ENCODE results near the gene PLSCR5. TPM values are rescaled to one million over a fixed set of nuclear protein-coding genes. Genes with fewer than 3 reads are reported as not detected.

PLSCR5 gene
- total and polyA plus RNA-seq, 2 donors (not counting 3 experiments of a cell fraction or from before 2014, with no cell fraction given) = not detected

DNA sequence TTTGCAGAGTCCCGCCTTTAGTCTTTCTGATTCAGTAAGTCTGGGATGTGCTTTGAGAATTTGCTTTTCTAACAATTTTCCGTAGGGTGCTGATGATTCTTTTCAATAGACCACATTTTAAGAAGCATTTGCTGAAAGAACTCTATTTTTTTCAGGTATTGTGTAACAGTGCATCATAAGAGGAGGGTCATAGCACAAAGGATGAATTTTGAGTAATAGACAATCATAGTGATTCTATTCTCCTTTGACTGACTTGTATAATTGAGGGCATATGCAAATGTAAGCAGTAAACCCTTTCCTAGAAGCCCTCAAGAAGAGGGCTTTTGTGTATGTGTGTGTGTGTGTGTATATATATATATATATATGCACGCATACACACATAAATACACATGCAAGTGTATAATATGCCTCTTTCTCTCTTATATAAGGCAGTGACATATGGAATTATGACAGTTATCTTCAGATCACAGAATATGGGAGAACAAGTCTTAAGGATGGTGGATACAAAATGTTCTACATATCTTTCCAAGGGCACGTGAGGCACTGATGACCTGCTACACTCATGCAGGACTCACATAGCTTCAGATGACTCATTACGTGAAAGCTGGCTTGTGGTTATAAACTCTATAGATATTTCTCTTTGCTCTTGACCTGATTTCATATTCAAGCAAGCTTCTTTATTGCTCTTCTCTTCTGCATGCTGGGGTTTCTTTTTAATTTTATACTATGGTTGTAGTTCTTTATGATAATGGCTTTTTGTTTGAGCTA lies 54.2 kb downstream of the PLSCR5 start:
- DNase-seq (ENCODE audit: low read depth, low spot score) = peak; percentile 26
- no TSS peak for BruUV-seq (replicated peaks)
- H3K27ac ChIP-seq (ENCODE audit: insufficient read depth, low read depth, low read length) = no peak overlapping the region
- no peak overlapping the region for H3K4me3 ChIP-seq (replicated peaks in 1 of 3; ENCODE audit: insufficient read depth in 1 of 3, low read depth in 1 of 3, low read length in 3 of 3)
- peak; percentile 32 for TF ChIP-seq JUN (IDR thresholded peaks at IDR 0.05; ENCODE audit: borderline replicate concordance, insufficient read depth, insufficient read length, low read depth)
- TF ChIP-seq, protein P1, sequence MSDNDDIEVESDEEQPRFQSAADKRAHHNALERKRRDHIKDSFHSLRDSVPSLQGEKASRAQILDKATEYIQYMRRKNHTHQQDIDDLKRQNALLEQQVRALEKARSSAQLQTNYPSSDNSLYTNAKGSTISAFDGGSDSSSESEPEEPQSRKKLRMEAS (IDR thresholded peaks at IDR 0.05; ENCODE audit: insufficient read depth, insufficient read length) = no peak
- TF ChIP-seq POLR2A (IDR thresholded peaks at IDR 0.05; ENCODE audit: low read depth, low read length) = no peak
- no peak for TF ChIP-seq POLR2AphosphoS5 (IDR thresholded peaks at IDR 0.05; ENCODE audit: insufficient read depth, low read depth, low read length)
- TF ChIP-seq GATA2 (IDR thresholded peaks at IDR 0.05; ENCODE audit: insufficient read depth, insufficient read length, low read depth, low read length) = no peak
- peak; percentile 89 for TF ChIP-seq FOS (IDR thresholded peaks at IDR 0.05; ENCODE audit: borderline replicate concordance, insufficient read depth, low read length)
- no peak for TF ChIP-seq MYC (IDR thresholded peaks at IDR 0.05; ENCODE audit: low read depth, low read length)
- no peak overlapping the region for H3K9ac ChIP-seq (replicated peaks; ENCODE audit: extremely low read depth, insufficient read depth, low read length)
- no peak overlapping the region for H2AFZ ChIP-seq (ENCODE audit: low read depth, low read length)
- dilution Hi-C loops (cut with MboI; ENCODE audit: extremely low pct_ligation_motif_present, low sequenced_read_pairs) = no loop called here
- H3K9me1 ChIP-seq (replicated peaks; ENCODE audit: control insufficient read depth, extremely low read depth, insufficient read depth, low read length) = no peaks in the 10 kb centered on the region
- H3K9me3 ChIP-seq (replicated peaks; ENCODE audit: control insufficient read depth, insufficient read depth, low read length) = no peaks in the 10 kb centered on the region
- H3K36me3 ChIP-seq (ENCODE audit: control insufficient read depth in 2 of 2, extremely low read depth in 1 of 2, insufficient read depth in 2 of 2, low read length in 2 of 2) = no peaks in the 10 kb centered on the region
- H4K20me1 ChIP-seq (replicated peaks; ENCODE audit: control insufficient read depth, extremely low read depth, insufficient read depth, low read length) = no peaks in the 10 kb centered on the region
- CTCF ChIA-PET = interaction anchor here (0.7 to 1.3 kb wide), 4 partner anchors 24 to 1221 kb away, joined by 3 to 7 read pairs (median 5); no protein-coding TSS in a partner anchor
- H3K27me3 ChIP-seq (ENCODE audit: control insufficient read depth in 2 of 2, insufficient read depth in 2 of 2, low read length in 2 of 2) = no peaks in the 10 kb centered on the region
- intact Hi-C loops (cut with micrococcal nuclease) = no loop called here
- no peak overlapping the region for H3K4me2 ChIP-seq (ENCODE audit: insufficient read depth, low read length)
- FAIRE-seq = no peak
- no peaks in the 10 kb centered on the region for H3K79me2 ChIP-seq (ENCODE audit: control insufficient read depth, insufficient read depth, low read length)
- POLR2A ChIA-PET = no interaction called here
- H3K4me1 ChIP-seq (ENCODE audit: control insufficient read depth, extremely low read depth, insufficient read depth, low read length) = no peaks in the 10 kb centered on the region

All from endothelial cell of umbilical vein (primary cell).